Epithelial cell of esophagus (primary cell): Measurements from ENCODE around the gene CDK7.
"Not testable (repeated sequence)": the region's sequence is repeated elsewhere in the genome, so short reads cannot be mapped to it uniquely, and the experiment has no call there.

ENCODE experiments used
- DNase-seq: peaks from one replicate; pipeline ENCODE4 v3.0.0; 2010; ENCODE audit warnings: low read depth
- H3K4me3 ChIP-seq: 2 replicates; pipeline ENCODE4 v1.5.1; 2011; ENCODE audit warnings: mild to moderate bottlenecking, low read length, control low read depth
- CTCF ChIP-seq: IDR thresholded peaks from 2 replicates; pipeline ENCODE4 v1.5.1; 2011; ENCODE audit warnings: low read depth, mild to moderate bottlenecking, low read length, control low read depth, inconsistent platforms; ENCODE audit not compliant: insufficient read depth; ENCODE audit errors: missing control alignments

CDK7 gene

GRCh38 chr5:69219939-69220338, 14.7 kb upstream of the CDK7 start:
- DNase-seq, result no peak
- H3K4me3 ChIP-seq, result no peak overlapping the region
- TF ChIP-seq CTCF, result no peak

- not testable (repeated sequence) for DNase-seq, H3K4me3 ChIP-seq
Measured at GRCh38 chr5:69220371-69220770, 14.3 kb upstream of the CDK7 start.

GRCh38 chr5:69220833-69221232, 13.9 kb upstream of the CDK7 start:
- H3K4me3 ChIP-seq, DNase-seq: not testable (repeated sequence)

GRCh38 chr5:69224520-69224919, 10.2 kb upstream of the CDK7 start:
- DNase-seq, result no peak
- no peak overlapping the region for H3K4me3 ChIP-seq
- no peak for TF ChIP-seq CTCF

- no peak for DNase-seq
- no peak for TF ChIP-seq CTCF
- no peak overlapping the region for H3K4me3 ChIP-seq
Measured at GRCh38 chr5:69225860-69226259, 8.8 kb upstream of the CDK7 start.

GRCh38 chr5:69230181-69230580, 4.5 kb upstream of the CDK7 start:
- peak; percentile 63 for DNase-seq
- H3K4me3 ChIP-seq, result no peak overlapping the region
- TF ChIP-seq CTCF, result no peak

GRCh38 chr5:69231281-69231680, 3.4 kb upstream of the CDK7 start:
- no peak for DNase-seq
- TF ChIP-seq CTCF, result no peak

GRCh38 chr5:69231851-69232250, 2.8 kb upstream of the CDK7 start:
- no peak overlapping the region for H3K4me3 ChIP-seq
- TF ChIP-seq CTCF, result no peak
- DNase-seq, result no peak

More at GRCh38 chr5:69231281-69231680, 3.4 kb upstream of the CDK7 start:
- H3K4me3 ChIP-seq, result no peak overlapping the region

GRCh38 chr5:69236733-69237132, 2.0 kb downstream of the CDK7 start:
- DNase-seq, H3K4me3 ChIP-seq: not testable (repeated sequence)
